Articular chondrocyte of knee joint (primary cell): Measurements from ENCODE around the gene NUDT21. TPM values are rescaled to one million over a fixed set of nuclear protein-coding genes. Genes with fewer than 3 reads are reported as not detected.

ENCODE experiments used
- total RNA-seq: library from RNA; depleted of rRNA; stranded (reverse); fragments of >200 nt; gene quantifications from 2 replicates; pipeline ENCODE4 v1.2.3, GENCODE V29; 2012

The NUDT21 gene
- 97.9 and 112 TPM in 2 replicates for total RNA-seq

DNA sequence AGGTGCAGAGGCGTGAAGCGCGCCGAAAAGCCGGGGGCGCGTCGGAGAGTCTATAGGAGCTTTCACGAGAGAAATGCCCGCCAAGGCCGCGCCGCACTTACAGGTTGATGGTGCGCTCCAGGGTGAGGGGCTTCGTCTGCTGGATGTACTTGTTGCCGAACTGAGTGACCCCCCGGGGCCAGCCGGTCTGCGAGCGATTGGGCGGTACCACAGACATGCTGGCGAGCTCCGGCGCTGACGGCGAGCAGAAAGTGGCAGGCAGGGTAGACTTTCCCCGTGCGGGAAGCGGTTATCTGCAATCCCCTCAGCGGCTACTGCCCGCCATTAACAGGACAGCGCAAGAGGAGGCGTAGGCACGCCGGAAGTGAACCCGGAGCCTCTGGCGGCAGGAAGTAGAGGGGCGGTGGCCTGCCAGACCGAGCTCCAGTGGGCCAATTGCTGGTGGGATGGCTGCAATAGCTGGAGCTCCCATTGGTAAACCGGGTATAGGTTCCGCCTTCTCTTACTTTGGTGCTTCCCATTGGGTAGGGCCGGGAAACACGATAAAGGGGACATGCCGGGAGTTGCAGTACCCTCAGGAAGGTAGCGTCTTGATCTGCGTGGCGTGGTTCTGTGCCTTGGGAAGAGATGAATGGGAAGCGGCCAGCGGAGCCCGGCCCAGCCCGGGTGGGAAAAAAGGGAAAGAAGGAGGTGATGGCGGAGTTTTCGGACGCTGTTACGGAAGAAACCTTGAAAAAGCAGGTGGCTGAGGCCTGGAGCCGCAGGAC is at the start of gene NUDT21, which contains the start of gene OGFOD1:
Gene NUDT21, minus strand, starts transcription at position 347 of the 767 bp plus-strand sequence. Its CDS starts 130 bp downstream, at position 217.
Gene OGFOD1, plus strand, starts transcription at position 569 of the 767 bp plus-strand sequence. Its CDS starts 59 bp downstream, at position 628.

GRCh38 chr16:56425439-56425832 is 25.7 kb downstream of the NUDT21 start, which contains the start of gene AMFR:
Gene AMFR (minus strand): TSS chr16:56425545. CDS start chr16:56425327, 218 bp downstream.

Other genes starting within 250 kb of the NUDT21 start
- gene AMFR, start 25.8 kb downstream of the NUDT21 start, total RNA-seq = 191 and 221 TPM in 2 replicates
- 51.0 and 65.2 TPM in 2 replicates for gene OGFOD1, start 222 bp upstream of the NUDT21 start, total RNA-seq
- 69.4 and 82.0 TPM in 2 replicates for gene BBS2, start 68.7 kb upstream of the NUDT21 start, total RNA-seq
- gene MT4, start 113.7 kb upstream of the NUDT21 start, total RNA-seq = not detected in 2 replicates
- gene MT3, start 138.2 kb upstream of the NUDT21 start, total RNA-seq = not detected in 2 replicates
- gene MT2A, start 157.3 kb upstream of the NUDT21 start, total RNA-seq = 25.3 and 37.2 TPM in 2 replicates
- 50.9 and 55.0 TPM in 2 replicates for gene MT1E, start 174.4 kb upstream of the NUDT21 start, total RNA-seq
- gene MT1M, start 181.3 kb upstream of the NUDT21 start, total RNA-seq = 3.1 and 6.3 TPM in 2 replicates
- 1.0 TPM in 1 of 2 replicates, not detected in the other for gene MT1A, start 187.3 kb upstream of the NUDT21 start, total RNA-seq
- not detected in 2 replicates for gene MT1B, start 200.6 kb upstream of the NUDT21 start, total RNA-seq
- 0.39 and 0.65 TPM in 2 replicates for gene MT1F, start 206.6 kb upstream of the NUDT21 start, total RNA-seq
- gene MT1G, start 216.7 kb upstream of the NUDT21 start, total RNA-seq = 0.65 TPM in 1 of 2 replicates, not detected in the other
- gene MT1H, start 218.5 kb upstream of the NUDT21 start, total RNA-seq = not detected in 2 replicates
- 32.1 and 175 TPM in 2 replicates for gene MT1X, start 231.1 kb upstream of the NUDT21 start, total RNA-seq